GM23338 (cell line): Measurements from ENCODE around the gene ZNF230. TPM values are rescaled to one million over a fixed set of nuclear protein-coding genes. Genes with fewer than 3 reads are reported as not detected.

Experiments
- ATAC-seq: fragments of 200-7000 bp; cut with Tn5 transposase; 3 replicates; pipeline ENCODE4 v1.9.1; 2020
- DNase-seq: peaks from one replicate; pipeline ENCODE4 v3.0.0-alpha.2; 2015; ENCODE audit warnings: low spot score
- H2AFZ ChIP-seq: fragments of 200-600 bp; sonication (generic); 2 replicates; pipeline ENCODE4 v1.8.0; 2016; ENCODE audit warnings: antibody characterized with exemption, mild to moderate bottlenecking, moderate library complexity
- H3F3A ChIP-seq: fragments of 200-600 bp; sonication (generic); replicated peaks from 2 replicates; pipeline ENCODE4 v1.8.0; 2017; ENCODE audit warnings: antibody characterized with exemption, mixed run types, low read depth
- H3K27ac ChIP-seq: fragments of 200-600 bp; sonication (generic); 2 replicates; pipeline ENCODE4 v1.6.1; 2016; ENCODE audit warnings: low read depth
- H3K27me3 ChIP-seq: fragments of 200-600 bp; sonication (generic); 2 replicates; pipeline ENCODE4 v1.8.0; 2016; ENCODE audit warnings: mild to moderate bottlenecking, mixed run types, moderate library complexity; ENCODE audit not compliant: insufficient read depth
- H3K36me3 ChIP-seq: fragments of 200-600 bp; sonication (generic); 2 replicates; pipeline ENCODE4 v1.8.0; 2016; ENCODE audit warnings: mild to moderate bottlenecking; ENCODE audit not compliant: insufficient read depth
- H3K4me1 ChIP-seq: fragments of 200-600 bp; sonication (generic); 2 replicates; pipeline ENCODE4 v1.8.0; 2016; ENCODE audit warnings: mild to moderate bottlenecking, moderate library complexity; ENCODE audit not compliant: insufficient read depth
- H3K4me2 ChIP-seq: fragments of 200-600 bp; sonication (generic); 2 replicates; pipeline ENCODE4 v1.7.1; 2017; ENCODE audit warnings: mixed run types
- H3K4me3 ChIP-seq: fragments of 200-600 bp; sonication (generic); 2 replicates; pipeline ENCODE4 v1.6.1; 2016; ENCODE audit warnings: mixed run types
- H3K79me2 ChIP-seq: fragments of 200-600 bp; sonication (generic); replicated peaks from 2 replicates; pipeline ENCODE4 v1.8.0; 2017; ENCODE audit warnings: mild to moderate bottlenecking; ENCODE audit not compliant: insufficient read depth
- H3K9me2 ChIP-seq: fragments of 200-600 bp; sonication (generic); 2 replicates; pipeline ENCODE4 v1.8.0; 2017; ENCODE audit not compliant: insufficient read depth
- H4K20me1 ChIP-seq: fragments of 200-600 bp; sonication (generic); replicated peaks from 2 replicates; pipeline ENCODE4 v1.8.0; 2017; ENCODE audit warnings: mild to moderate bottlenecking; ENCODE audit not compliant: insufficient read depth
- H3K27ac Mint-ChIP-seq: 2 replicates; pipeline ENCODE4 v1.8.0; 2020; ENCODE audit warnings: inconsistent platforms, mild to moderate bottlenecking, moderate library complexity, mixed read lengths
- H3K27me3 Mint-ChIP-seq: 3 replicates; pipeline ENCODE4 v1.8.0; 2022; ENCODE audit warnings: low read depth, mild to moderate bottlenecking, moderate library complexity, mixed read lengths, inconsistent platforms; ENCODE audit not compliant: insufficient read depth, poor library complexity
- H3K36me3 Mint-ChIP-seq: 3 replicates; pipeline ENCODE4 v1.8.0; 2021; ENCODE audit warnings: low read depth, mild to moderate bottlenecking, inconsistent platforms, moderate library complexity, mixed read lengths
- H3K4me1 Mint-ChIP-seq: 3 replicates; pipeline ENCODE4 v1.8.0; 2020; ENCODE audit warnings: mild to moderate bottlenecking, inconsistent platforms, mixed read lengths
- H3K4me3 Mint-ChIP-seq: 3 replicates; pipeline ENCODE4 v1.8.0; 2021; ENCODE audit warnings: moderate library complexity, mild to moderate bottlenecking, inconsistent platforms, mixed read lengths
- H3K9me3 Mint-ChIP-seq: 3 replicates; pipeline ENCODE4 v1.8.0; 2020; ENCODE audit warnings: moderate library complexity, mild to moderate bottlenecking, inconsistent platforms, mixed read lengths
- CREB1 ChIP-seq: fragments of 250-450 bp; sonication (Bioruptor Pico); IDR thresholded peaks from 2 replicates; pipeline ENCODE4 v1.5.0; 2020; ENCODE audit warnings: low read depth, mild to moderate bottlenecking, moderate library complexity
- EZH2 ChIP-seq: fragments of 200-600 bp; sonication (generic); IDR thresholded peaks from one replicate; pipeline ENCODE4 v1.8.0; 2017; ENCODE audit warnings: antibody characterized with exemption, mild to moderate bottlenecking, low read depth; ENCODE audit not compliant: unreplicated experiment
- EZH2phosphoT487 ChIP-seq: fragments of 200-600 bp; sonication (generic); IDR thresholded peaks from one replicate; pipeline ENCODE4 v1.8.1; 2018; ENCODE audit warnings: antibody characterized with exemption; ENCODE audit not compliant: unreplicated experiment
- JUNB ChIP-seq: IDR thresholded peaks from one replicate; pipeline ENCODE4 v1.6.1; 2016; ENCODE audit warnings: antibody characterized with exemption; ENCODE audit not compliant: unreplicated experiment
- NANOG ChIP-seq: IDR thresholded peaks from 2 replicates; pipeline ENCODE4 v1.6.1; 2016; ENCODE audit warnings: antibody characterized with exemption, borderline replicate concordance
- POLR2AphosphoS5 ChIP-seq: IDR thresholded peaks from 2 replicates; pipeline ENCODE4 v1.6.1; 2016; ENCODE audit warnings: antibody characterized with exemption, low read depth
- STAT1 ChIP-seq: IDR thresholded peaks from one replicate; pipeline ENCODE4 v1.6.1; 2016; ENCODE audit warnings: antibody characterized with exemption; ENCODE audit not compliant: unreplicated experiment
- ZNF114 ChIP-seq: fragments of 250-450 bp; sonication (Bioruptor Pico); IDR thresholded peaks from 2 replicates; pipeline ENCODE4 v1.5.0; 2020; ENCODE audit warnings: mild to moderate bottlenecking, moderate library complexity
- ZNF331 ChIP-seq: fragments of 250-450 bp; sonication (Bioruptor Pico); IDR thresholded peaks from 2 replicates; pipeline ENCODE4 v1.5.0; 2020; ENCODE audit warnings: low read depth, mild to moderate bottlenecking, moderate library complexity
- polyA plus RNA-seq: library from polyadenylated mRNA; unstranded; fragments of >200 nt; fragmentation: Nextera tagmentation; extraction: Ambion mirVana; gene quantifications from 2 replicates; pipeline ENCODE4 v1.2.1, GENCODE V29; 2016
- total RNA-seq: library from RNA; depleted of rRNA; stranded (reverse); fragments of >200 nt; shearing (Covaris generic); gene quantifications from 2 replicates; pipeline ENCODE4 v1.2.3, GENCODE V29; 2014
- TF ChIP-seq, protein P1 (sequence below): IDR thresholded peaks from 2 replicates; pipeline ENCODE4 v1.6.1; 2016; ENCODE audit warnings: antibody characterized with exemption
- TF ChIP-seq, protein P2 (sequence below), 2 experiments: fragments of 200-600 bp in 1 of 2; sonication (generic) in 1 of 2; conservative IDR thresholded peaks; 2 replicates each; pipeline versions ENCODE4 v1.5.1 to v1.6.1; 2016 to 2017; ENCODE audit warnings: antibody characterized with exemption in 2 of 2, low read depth in 2 of 2, mild to moderate bottlenecking in 2 of 2, moderate library complexity in 1 of 2

The ZNF230 gene
- total and polyA plus RNA-seq, 2 experiments from 2014 or later: 1.8 to 2.2 TPM

DNA sequence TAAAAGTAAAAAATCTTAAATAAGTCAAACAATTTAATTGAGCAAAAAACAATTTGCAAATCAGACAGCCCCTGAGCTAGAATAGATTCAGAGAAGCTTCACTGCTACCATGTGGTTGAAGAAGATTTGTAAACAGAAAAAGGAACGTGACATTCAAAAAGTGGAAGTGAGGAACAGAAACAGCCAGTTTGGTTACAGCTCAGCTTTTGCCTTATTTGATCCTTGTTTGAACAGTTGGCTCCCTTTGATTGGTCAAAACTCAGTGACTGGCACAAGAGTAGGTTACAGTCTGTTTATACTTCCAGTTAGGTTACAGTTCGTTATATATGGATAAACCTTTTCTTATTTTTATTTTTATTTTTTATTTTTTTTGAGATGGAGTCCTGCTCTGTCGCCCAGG is 45.9 kb upstream of the ZNF230 start:
- no peak overlapping the region for H3K27ac Mint-ChIP-seq

GRCh38 chr19:43957891-43958290 is 44.9 kb upstream of the ZNF230 start:
- TF ChIP-seq STAT1 (no peak), ZNF114 (CRISPR knock-in tag) (no peak), EZH2 (no peak), POLR2AphosphoS5 (no peak)
- TF ChIP-seq, protein P1, sequence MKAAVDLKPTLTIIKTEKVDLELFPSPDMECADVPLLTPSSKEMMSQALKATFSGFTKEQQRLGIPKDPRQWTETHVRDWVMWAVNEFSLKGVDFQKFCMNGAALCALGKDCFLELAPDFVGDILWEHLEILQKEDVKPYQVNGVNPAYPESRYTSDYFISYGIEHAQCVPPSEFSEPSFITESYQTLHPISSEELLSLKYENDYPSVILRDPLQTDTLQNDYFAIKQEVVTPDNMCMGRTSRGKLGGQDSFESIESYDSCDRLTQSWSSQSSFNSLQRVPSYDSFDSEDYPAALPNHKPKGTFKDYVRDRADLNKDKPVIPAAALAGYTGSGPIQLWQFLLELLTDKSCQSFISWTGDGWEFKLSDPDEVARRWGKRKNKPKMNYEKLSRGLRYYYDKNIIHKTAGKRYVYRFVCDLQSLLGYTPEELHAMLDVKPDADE: no peak
- no peaks in the 10 kb centered on the region for H3F3A ChIP-seq
- H3K27ac ChIP-seq: no peak overlapping the region
- H3K79me2 ChIP-seq: peaks cover 5% of the 10 kb centered on the region
- DNase-seq: no peak
- no peaks in the 10 kb centered on the region for H3K4me1 ChIP-seq
- H4K20me1 ChIP-seq: 0 out of 2 replicates have a peak, but pooled peaks cover 3% of the 10 kb centered on the region
- H3K36me3 Mint-ChIP-seq: peaks cover 73% of the 10 kb centered on the region
- ATAC-seq: no peak
- no peaks in the 10 kb centered on the region for H3K4me1 Mint-ChIP-seq
- peaks cover 58% of the 10 kb centered on the region for H3K9me3 Mint-ChIP-seq
- H3K27me3 Mint-ChIP-seq: no peaks in the 10 kb centered on the region
- H3K4me2 ChIP-seq: no peak overlapping the region
- no peaks in the 10 kb centered on the region for H3K27me3 ChIP-seq
- no peak overlapping the region for H3K27ac Mint-ChIP-seq
- no peak overlapping the region for H2AFZ ChIP-seq
- H3K36me3 ChIP-seq: peaks cover 24% of the 10 kb centered on the region
- H3K4me3 ChIP-seq: no peak overlapping the region
- H3K9me2 ChIP-seq: no peaks in the 10 kb centered on the region
- H3K4me3 Mint-ChIP-seq: no peak overlapping the region

More for the DNA sequence above, 45.9 kb upstream of the ZNF230 start:
- 0 out of 2 replicates have a peak, but pooled peaks cover 3% of the 10 kb centered on the region for H4K20me1 ChIP-seq
- no peak overlapping the region for H3K27ac ChIP-seq
- H3K79me2 ChIP-seq: 0 out of 2 replicates have a peak, but pooled peaks cover 6% of the 10 kb centered on the region
- H3F3A ChIP-seq: no peaks in the 10 kb centered on the region
- H3K4me3 ChIP-seq: no peak overlapping the region
- Mint-ChIP-seq H3K4me1 (no peaks in the 10 kb centered on the region), H3K36me3 (peaks cover 67% of the 10 kb centered on the region), H3K4me3 (no peak overlapping the region), H3K27me3 (no peaks in the 10 kb centered on the region), H3K9me3 (peaks cover 51% of the 10 kb centered on the region)
- no peak overlapping the region for H3K4me2 ChIP-seq
- no peaks in the 10 kb centered on the region for H3K27me3 ChIP-seq
- ATAC-seq (no peak), DNase-seq (no peak)
- no peaks in the 10 kb centered on the region; the same call in 1 of the 2 replicates for H3K4me1 ChIP-seq
- TF ChIP-seq, protein P2, sequence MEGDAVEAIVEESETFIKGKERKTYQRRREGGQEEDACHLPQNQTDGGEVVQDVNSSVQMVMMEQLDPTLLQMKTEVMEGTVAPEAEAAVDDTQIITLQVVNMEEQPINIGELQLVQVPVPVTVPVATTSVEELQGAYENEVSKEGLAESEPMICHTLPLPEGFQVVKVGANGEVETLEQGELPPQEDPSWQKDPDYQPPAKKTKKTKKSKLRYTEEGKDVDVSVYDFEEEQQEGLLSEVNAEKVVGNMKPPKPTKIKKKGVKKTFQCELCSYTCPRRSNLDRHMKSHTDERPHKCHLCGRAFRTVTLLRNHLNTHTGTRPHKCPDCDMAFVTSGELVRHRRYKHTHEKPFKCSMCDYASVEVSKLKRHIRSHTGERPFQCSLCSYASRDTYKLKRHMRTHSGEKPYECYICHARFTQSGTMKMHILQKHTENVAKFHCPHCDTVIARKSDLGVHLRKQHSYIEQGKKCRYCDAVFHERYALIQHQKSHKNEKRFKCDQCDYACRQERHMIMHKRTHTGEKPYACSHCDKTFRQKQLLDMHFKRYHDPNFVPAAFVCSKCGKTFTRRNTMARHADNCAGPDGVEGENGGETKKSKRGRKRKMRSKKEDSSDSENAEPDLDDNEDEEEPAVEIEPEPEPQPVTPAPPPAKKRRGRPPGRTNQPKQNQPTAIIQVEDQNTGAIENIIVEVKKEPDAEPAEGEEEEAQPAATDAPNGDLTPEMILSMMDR (conservative IDR thresholded peaks at IDR 0.05; ENCODE audit: low read depth in 2 of 2): no peak
- H2AFZ ChIP-seq: no peak overlapping the region
- H3K9me2 ChIP-seq: 0 out of 2 replicates have a peak, but pooled peaks cover 3% of the 10 kb centered on the region
- peaks cover 13% of the 10 kb centered on the region; the same call in 1 of the 2 replicates for H3K36me3 ChIP-seq

- Histone ChIP-seq H3K4me2 (no peak overlapping the region), H3K9me2 (no peaks in the 10 kb centered on the region), H2AFZ (no peak overlapping the region), H3K4me3 (no peak overlapping the region), H3K36me3 (peaks cover 46% of the 10 kb centered on the region), H3F3A (no peaks in the 10 kb centered on the region), H3K27me3 (no peaks in the 10 kb centered on the region), H4K20me1 (no peaks in the 10 kb centered on the region), H3K79me2 (peaks cover 5% of the 10 kb centered on the region), H3K27ac (no peak overlapping the region), H3K4me1 (no peaks in the 10 kb centered on the region)
- H3K4me1 Mint-ChIP-seq: no peaks in the 10 kb centered on the region
- peaks cover 82% of the 10 kb centered on the region for H3K36me3 Mint-ChIP-seq
- no peak overlapping the region for H3K27ac Mint-ChIP-seq
- H3K9me3 Mint-ChIP-seq: peaks cover 77% of the 10 kb centered on the region
- no peak for DNase-seq
- TF ChIP-seq EZH2phosphoT487: no peak
- no peak for TF ChIP-seq ZNF331 (CRISPR knock-in tag)
- TF ChIP-seq JUNB: no peak
- TF ChIP-seq, protein P2 (conservative IDR thresholded peaks at IDR 0.05; ENCODE audit: low read depth in 2 of 2): no peak
- TF ChIP-seq ZNF114 (CRISPR knock-in tag): no peak
- TF ChIP-seq POLR2AphosphoS5: no peak
- no peak for TF ChIP-seq CREB1 (CRISPR knock-in tag)
- no peak for TF ChIP-seq EZH2
- TF ChIP-seq NANOG: no peak
- TF ChIP-seq, protein P1: no peak
- TF ChIP-seq STAT1: no peak
- no peak for ATAC-seq
- peaks cover 2% of the 10 kb centered on the region for H3K27me3 Mint-ChIP-seq
- no peak overlapping the region for H3K4me3 Mint-ChIP-seq
These were observed 42.3 kb upstream of the ZNF230 start for GRCh38 chr19:43960411-43960810.
